Measurements from ENCODE around the gene MRPL37. TPM values are rescaled to one million over a fixed set of nuclear protein-coding genes. Genes with fewer than 3 reads are reported as not detected.
"Not testable (repeated sequence)": the region's sequence is repeated elsewhere in the genome, so short reads cannot be mapped to it uniquely, and the experiment has no call there.

MRPL37 gene
- total RNA-seq, 6 experiments from 2014 or later, result 56.2 to 108 (median 73.4) TPM

- no peak for DNase-seq
- TF ChIP-seq CTCF (IDR thresholded peaks at IDR 0.05) (no peak), POLR2A (IDR thresholded peaks at IDR 0.05) (no peak)
- ATAC-seq, result no peak
- Histone ChIP-seq H3K4me3 (no peak overlapping the region), H3K36me3 (no peaks in the 10 kb centered on the region), H3K27ac (no peak overlapping the region), H3K9me3 (no peaks in the 10 kb centered on the region), H3K27me3 (no peaks in the 10 kb centered on the region), H3K4me1 (no peaks in the 10 kb centered on the region)
- intact Hi-C loops (cut with DNase I), result no loop called here
- WGBS (ENCODE audit: insufficient coverage, low coverage, low lambda C conversion rate, missing lambda C conversion rate), result 71% methylated on average over 3 of the region's 17 CpGs
Measured at GRCh38 chr1:54227891-54228310, 27.9 kb downstream of the MRPL37 start.

GRCh38 chr1:54228638-54229079 lies 28.7 kb downstream of the MRPL37 start:
- H3K27ac ChIP-seq, result no peak overlapping the region
- peak in 3 of 4 donors; percentile 11 to 32 (median 30) for ATAC-seq
- intact Hi-C loops (cut with DNase I), result no loop called here

GRCh38 chr1:54229281-54229891 lies 29.4 kb downstream of the MRPL37 start:
- no peak for DNase-seq
- H3K9me3 ChIP-seq, result no peaks in the 10 kb centered on the region
- ATAC-seq, result peak in 3 of 4 donors; percentile 19 to 54 (median 25)
- no peaks in the 10 kb centered on the region for H3K27me3 ChIP-seq
- no peaks in the 10 kb centered on the region for H3K36me3 ChIP-seq
- intact Hi-C loops (cut with DNase I), result no loop called here
- no peak overlapping the region for H3K27ac ChIP-seq
- H3K4me1 ChIP-seq, result no peaks in the 10 kb centered on the region
- WGBS (ENCODE audit: insufficient coverage, low coverage, low lambda C conversion rate, missing lambda C conversion rate), result 66% methylated on average over 9 of the region's 11 CpGs
- no peak overlapping the region for H3K4me3 ChIP-seq
- TF ChIP-seq CTCF (IDR thresholded peaks at IDR 0.05) (no peak), POLR2A (IDR thresholded peaks at IDR 0.05) (no peak)

More at GRCh38 chr1:54228638-54229079, 28.7 kb downstream of the MRPL37 start:
- Histone ChIP-seq H3K4me3 (no peak overlapping the region), H3K36me3 (no peaks in the 10 kb centered on the region), H3K4me1 (no peaks in the 10 kb centered on the region), H3K27me3 (no peaks in the 10 kb centered on the region), H3K9me3 (no peaks in the 10 kb centered on the region)
- no peak for DNase-seq
- WGBS (ENCODE audit: insufficient coverage, low coverage, low lambda C conversion rate, missing lambda C conversion rate), result no CpG with 5 or more reads among the region's 13 CpGs
- TF ChIP-seq POLR2A (IDR thresholded peaks at IDR 0.05) (no peak), CTCF (IDR thresholded peaks at IDR 0.05) (no peak)

- Histone ChIP-seq H3K4me1 (no peaks in the 10 kb centered on the region), H3K27ac (no peak overlapping the region), H3K27me3 (no peaks in the 10 kb centered on the region), H3K4me3 (no peak overlapping the region), H3K36me3 (no peaks in the 10 kb centered on the region), H3K9me3 (no peaks in the 10 kb centered on the region)
- 62% methylated on average over 14 of the region's 15 CpGs for WGBS (ENCODE audit: insufficient coverage, low coverage, low lambda C conversion rate, missing lambda C conversion rate)
- intact Hi-C loops (cut with DNase I), result no loop called here
- no peak for TF ChIP-seq CTCF (IDR thresholded peaks at IDR 0.05)
- TF ChIP-seq POLR2A (IDR thresholded peaks at IDR 0.05), result no peak
- no peak for ATAC-seq
- DNase-seq, result no peak
Measured at GRCh38 chr1:54230507-54231339, 30.8 kb downstream of the MRPL37 start.

- DNase-seq; H3K27me3 ChIP-seq; ATAC-seq; H3K4me3 ChIP-seq; intact Hi-C loops (cut with DNase I); H3K27ac ChIP-seq; H3K9me3 ChIP-seq; H3K4me1 ChIP-seq: not testable (repeated sequence)
- peaks cover 0 to 19% (median 7%) of the 10 kb centered on the region in 4 donors for H3K36me3 ChIP-seq
- no CpG with 5 or more reads among the region's 33 CpGs for WGBS (ENCODE audit: insufficient coverage, low coverage, low lambda C conversion rate, missing lambda C conversion rate)
Measured at GRCh38 chr1:54233196-54233595, 33.2 kb downstream of the MRPL37 start.

Data from right lobe of liver (tissue), 6 donors.